Inflammatory macrophage treated with lipopolysaccharide for 4 hours (primary cell): Measurements from ENCODE around the gene RNASEH1.
A peak's percentile ranks its signal among the peaks of the same experiment; 100 is the strongest.

Experiments
- DNase-seq: peaks from one replicate; pipeline ENCODE4 v3.0.0-alpha.2; 2020

Gene RNASEH1

DNA sequence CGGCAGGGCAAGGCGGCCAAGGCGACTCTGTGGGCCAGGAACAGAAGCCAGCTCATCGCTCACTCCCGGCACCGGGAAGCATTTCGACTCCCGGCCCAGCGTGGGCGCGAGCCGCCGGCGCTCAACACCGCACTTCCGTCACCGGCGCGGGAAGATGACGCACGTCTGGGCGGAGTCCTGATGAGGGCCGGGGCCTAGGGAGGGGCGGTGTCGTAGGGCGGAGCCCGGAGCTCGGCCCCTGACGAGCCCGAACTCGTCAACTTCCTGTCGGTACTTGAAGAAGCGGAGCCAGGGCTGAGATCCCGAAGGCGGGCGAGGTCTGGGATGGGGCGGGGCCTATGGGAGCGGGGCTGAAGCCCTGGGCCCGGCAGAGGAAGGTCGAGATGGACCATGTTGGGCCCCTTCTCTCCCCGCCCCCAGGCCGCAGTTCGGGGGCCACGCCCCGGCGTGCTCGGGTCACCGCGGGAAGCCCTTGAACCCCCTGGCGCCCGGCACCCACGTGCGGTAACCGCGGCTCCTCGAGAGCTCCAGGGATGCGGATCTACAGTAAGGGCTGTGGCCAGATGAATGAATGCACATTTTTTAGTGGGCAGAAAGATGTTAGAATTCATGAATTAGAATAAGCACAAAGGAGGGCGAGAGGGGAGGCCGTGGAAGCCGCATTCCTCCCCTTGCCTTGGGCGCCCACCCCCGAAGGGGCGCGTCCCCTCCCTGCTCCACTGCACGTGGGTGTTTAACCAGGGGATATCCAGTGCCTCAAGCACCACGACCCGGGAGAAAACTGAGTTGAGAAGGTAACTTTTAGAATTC lies at the start of gene RNASEH1:
Gene RNASEH1, minus strand, starts transcription at position 129 of the 810 bp plus-strand sequence. Its CDS starts 73 bp downstream, at position 56.
- peak; percentile 100 for DNase-seq

GRCh38 chr2:3606370-3607201 lies 48.5 kb upstream of the RNASEH1 start:
- no peak for DNase-seq

DNA sequence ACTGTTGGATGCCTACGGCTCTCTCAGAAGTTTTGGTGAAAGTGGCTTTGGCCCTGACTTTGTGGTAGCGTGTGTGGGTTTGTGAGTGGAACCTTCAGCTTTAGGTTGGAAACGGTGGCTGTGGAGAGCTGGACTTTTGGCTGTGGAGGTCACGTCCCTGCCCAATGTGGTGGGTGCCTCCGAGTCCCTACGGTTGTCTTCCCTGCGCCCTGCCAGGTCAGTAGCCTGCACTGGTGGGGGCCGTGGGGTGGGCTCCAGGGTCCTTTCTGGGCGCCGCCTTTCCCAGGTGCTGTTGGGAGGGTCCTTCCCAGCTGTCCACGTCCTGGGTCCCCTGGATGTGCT lies 47.9 kb upstream of the RNASEH1 start:
- DNase-seq = no peak

DNA sequence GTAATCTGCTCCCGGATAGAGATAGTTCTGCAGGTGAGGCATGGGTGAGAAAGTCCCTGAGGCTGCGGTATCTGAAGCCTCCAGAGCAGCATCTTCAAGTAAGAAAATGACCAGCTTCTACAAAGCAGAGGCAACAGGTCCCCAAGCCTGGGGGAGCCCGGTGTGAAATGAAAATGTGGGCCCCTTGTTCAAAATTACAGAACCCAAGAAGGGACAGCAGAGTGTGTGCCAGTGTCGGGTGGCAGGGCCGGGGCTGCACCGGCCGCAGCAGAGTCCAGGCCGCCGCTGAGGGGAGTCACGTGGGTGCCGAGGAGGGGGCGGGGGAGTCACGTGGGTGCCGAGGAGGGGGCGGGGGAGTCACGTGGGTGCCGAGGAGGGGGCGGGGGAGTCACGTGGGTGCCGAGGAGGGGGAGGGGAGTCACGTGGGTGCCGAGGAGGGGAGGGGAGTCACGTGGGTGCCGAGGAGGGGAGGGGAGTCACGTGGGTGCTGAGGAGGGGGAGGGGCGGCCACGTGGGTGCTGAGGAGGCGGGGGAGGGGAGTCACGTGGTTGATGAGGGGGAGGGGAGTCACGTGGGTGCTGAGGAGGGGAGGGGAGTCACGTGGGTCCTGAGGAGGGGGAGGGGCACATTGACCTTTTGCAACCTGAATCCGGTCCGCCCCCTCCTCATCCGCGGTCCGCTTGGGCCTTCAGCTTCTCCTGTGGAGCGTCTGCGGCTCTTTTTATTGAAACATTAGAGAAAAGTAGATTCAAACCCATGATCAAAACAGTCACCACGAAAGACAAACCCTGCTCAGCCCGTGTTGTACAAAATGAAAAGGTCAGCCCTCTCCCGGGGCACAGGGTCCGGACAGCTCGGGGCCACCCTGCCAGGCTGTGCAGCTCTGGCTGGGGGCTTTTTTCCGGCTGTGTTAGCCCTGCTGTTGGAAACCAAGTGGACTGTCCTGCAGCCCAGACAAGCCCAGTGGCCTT lies 47.1 kb upstream of the RNASEH1 start:
- no peak for DNase-seq

DNA sequence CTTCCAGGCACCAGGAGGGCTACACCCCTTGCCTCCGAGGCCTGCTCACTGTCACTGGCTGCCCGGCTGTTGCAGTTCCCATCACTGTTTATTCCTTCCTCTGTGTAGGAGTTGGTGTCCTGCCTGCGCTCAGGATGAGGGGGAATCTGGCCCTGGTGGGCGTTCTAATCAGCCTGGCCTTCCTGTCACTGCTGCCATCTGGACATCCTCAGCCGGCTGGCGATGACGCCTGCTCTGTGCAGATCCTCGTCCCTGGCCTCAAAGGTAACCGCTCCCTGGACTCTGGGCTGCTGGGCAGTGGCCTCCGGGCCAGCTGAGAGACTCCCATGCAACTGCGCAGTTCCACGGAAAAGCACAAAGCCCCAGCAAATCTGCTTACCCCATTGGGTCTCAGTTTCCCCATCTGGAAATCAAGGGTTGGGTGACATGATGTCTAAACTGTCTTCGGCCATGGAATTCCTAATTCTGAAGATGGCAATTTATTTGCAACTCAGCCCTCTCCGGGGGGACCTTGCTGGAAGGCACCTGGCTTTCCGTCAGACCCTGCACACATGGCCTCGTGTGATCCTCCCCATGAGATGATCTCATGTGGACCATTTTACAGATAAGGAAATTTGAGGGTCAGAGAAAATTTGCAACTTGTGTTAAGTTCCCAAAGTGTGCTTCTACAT lies 46.2 kb upstream of the RNASEH1 start:
- DNase-seq = no peak

GRCh38 chr2:3603536-3604206 lies 45.5 kb upstream of the RNASEH1 start:
- no peak for DNase-seq

DNA sequence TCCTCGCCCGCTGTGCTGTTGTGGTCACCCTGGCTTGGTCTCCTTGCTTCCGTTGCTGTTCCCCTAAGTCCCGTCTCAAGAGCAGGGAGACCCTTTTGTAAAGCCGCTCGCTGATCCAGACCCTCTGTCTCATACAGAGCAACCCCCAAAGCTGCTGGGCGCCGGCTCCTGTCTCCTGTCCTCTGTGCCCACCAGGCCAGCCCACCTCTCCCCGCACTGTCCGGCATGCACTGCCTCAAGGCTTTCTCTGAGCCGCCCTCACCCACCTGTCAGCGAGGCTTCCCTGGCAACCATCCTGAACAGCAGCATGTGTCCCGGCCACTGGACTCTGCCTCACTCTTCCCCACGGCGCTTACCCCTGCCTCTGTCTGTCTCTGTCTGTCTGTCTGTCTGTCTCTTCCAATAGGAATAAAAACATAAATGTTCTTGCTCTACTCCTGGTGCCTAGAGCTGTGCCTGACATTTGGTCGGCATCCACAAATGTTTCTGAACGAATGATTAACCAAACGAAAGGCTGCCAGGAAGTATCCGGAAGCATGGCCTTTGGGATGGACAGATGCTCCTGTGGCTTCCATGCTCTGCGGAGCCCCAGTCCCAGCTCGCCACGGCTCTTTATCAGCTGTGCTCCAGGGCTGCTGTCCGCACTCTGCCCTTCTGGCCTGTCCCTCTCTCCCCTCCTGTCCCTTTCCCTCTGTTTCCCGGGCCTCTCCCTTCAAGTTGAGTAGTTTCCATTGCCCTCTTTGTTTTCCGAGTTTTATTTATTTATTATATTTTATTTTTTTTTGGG lies 44.6 kb upstream of the RNASEH1 start:
- DNase-seq = no peak

- DNase-seq = no peak
These were observed 43.6 kb upstream of the RNASEH1 start for GRCh38 chr2:3601561-3602271.

DNA sequence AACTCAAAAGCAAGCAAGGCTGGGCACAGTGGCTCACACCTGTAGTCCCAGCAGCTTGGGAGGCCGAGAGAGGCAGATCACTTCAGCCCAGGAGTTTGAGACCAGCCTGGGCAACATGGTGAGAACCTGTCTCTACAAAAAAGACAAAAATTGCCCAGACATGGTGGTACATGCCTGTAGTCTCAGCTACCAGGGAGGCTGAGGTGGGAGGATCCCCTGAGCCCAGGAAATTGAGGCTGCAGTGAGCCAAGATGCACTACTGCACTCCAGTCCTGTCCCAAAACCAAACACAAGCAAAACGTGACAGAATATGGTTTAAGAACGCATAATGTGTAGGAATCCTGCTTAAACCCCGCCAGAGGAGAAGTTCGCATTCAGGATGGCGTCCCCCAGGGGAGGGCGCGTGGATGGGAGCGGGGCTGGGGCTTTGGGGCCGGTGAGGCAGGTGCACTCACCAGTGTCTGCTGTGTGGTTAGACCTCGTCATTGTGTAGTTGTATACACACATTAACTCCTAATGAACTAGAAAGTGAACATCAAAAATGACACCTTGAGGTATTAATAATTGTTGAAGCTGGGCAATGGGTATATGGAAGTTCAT lies 42.2 kb upstream of the RNASEH1 start:
- DNase-seq = no peak

GRCh38 chr2:3598912-3599854 lies 41.0 kb upstream of the RNASEH1 start:
- peak; percentile 70 for DNase-seq

DNA sequence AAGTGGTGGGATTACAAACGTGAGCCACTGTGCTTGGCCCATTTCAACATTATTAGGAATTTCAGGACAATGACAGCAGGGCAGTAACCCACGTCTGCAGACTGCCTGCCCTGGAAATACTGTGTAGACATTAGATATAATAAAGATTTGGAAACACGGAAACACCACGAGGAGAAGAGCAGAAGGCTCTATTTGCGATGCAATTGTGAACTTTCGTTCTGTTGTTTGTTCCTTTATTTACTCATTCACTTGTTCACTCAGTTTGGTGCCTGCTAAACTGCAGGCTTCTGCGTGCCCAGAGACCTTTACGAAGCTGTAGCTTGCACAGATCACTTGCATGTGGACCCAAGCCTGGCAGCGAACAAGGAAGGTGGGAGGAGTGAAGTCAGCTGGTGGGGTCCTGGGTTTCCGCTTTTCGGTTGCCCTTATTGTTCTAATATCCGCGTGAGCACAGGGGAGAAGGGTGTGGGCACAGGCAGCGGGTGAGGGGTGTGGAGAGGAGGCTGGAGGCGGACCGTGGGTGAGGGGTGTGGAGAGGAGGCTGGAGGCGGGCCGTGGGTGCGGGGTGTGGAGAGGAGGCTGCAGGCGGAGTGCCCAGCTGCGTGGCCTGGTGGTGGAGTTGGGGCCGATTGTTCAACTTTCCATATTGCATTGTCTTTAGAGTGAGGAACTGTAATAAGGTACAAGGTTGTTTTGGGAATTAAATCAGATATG lies 40.2 kb upstream of the RNASEH1 start:
- no peak for DNase-seq

DNA sequence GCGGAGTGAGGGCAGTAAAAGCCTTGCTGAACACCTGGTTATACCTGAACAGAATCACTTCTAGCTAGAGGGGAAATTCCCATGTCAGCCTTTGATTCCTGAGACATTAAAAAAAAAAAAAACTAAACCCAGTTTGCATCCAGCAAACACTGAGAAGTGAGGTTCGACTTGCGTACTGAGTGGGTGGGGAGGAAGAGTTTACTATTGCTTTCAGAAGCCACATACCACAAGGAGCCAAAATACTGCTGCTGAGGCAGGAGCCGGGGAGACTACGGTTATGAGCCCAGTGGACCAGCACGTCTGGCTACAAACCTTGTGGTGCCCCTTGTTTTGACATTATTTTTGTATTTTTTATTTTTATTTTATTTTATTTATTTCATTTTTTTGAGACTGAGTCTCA lies 39.4 kb upstream of the RNASEH1 start:
- DNase-seq = peak; percentile 4

- DNase-seq = no peak
These were observed 38.8 kb upstream of the RNASEH1 start for GRCh38 chr2:3596901-3597417.

- peak; percentile 6 for DNase-seq
These were observed 37.9 kb upstream of the RNASEH1 start for GRCh38 chr2:3595985-3596384.

DNA sequence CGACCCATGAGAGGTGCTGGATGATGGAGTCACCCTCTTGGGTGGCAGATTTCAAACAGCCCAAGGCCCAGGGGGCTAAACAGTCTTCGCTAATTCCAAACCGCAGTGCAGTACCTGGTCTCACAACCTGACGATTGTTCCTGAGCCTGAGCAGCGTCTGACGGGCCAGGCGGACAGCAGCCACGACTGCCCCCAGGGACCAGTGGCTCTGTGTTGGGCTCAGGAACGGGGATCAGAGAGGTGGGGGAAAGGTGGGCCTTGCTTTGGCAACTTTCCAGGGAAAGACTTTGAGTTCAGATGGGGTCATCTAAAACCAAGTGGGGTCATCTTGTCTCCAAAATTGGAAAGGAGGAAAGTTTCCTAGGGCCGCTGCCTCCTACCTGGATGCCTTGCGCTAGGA lies 37.3 kb upstream of the RNASEH1 start:
- no peak for DNase-seq

- no peak for DNase-seq
These were observed 36.6 kb upstream of the RNASEH1 start, which contains the start of gene COLEC11 for GRCh38 chr2:3594493-3595281. TSS of gene COLEC11 (plus strand) at chr2:3595112. CDS start at chr2:3604341, 9,229 bp downstream.

DNA sequence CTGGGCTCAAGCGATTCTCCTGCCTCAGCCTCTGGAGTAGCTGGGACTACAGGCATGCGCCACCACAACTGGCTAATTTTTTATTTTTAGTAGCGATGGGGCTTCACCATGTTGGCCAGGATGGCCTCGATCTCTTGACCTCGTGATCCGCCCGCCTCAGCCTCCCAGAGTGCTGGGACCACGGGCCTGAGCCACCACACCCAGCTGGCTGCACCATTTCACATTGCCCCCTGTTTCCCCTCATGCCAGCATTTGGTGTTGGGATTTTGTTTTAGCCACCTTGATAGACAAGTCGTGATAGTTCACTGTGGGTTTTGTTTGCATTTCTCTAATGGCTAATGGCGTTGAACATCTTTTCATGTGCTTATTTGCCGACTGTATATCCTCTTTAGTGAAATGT lies 31.0 kb upstream of the RNASEH1 start:
- DNase-seq = no peak
